Bronchial epithelial cell (primary cell): ENCODE measurements around the gene CLDN15. TPM values are rescaled to one million over a fixed set of nuclear protein-coding genes. Genes with fewer than 3 reads are reported as not detected.

Experiments used
- DNase-seq: peaks from one replicate; pipeline ENCODE4 v3.0.0-alpha.2; 2010; ENCODE audit warnings: low read depth
- FAIRE-seq: peaks from 2 replicates; lab custom pipeline; 2011; peaks lifted over from hg19 to GRCh38; lab: Jason Lieb, UNC
- H3K27me3 ChIP-seq: 2 replicates; pipeline ENCODE4 v1.5.1; 2011; ENCODE audit warnings: low read length; ENCODE audit not compliant: control insufficient read depth, insufficient read depth
- H3K36me3 ChIP-seq: 2 replicates; pipeline ENCODE4 v1.5.1; 2011; ENCODE audit warnings: low read length; ENCODE audit not compliant: control insufficient read depth, insufficient read depth
- H3K4me3 ChIP-seq: 2 replicates; pipeline ENCODE4 v1.5.1; 2011; ENCODE audit warnings: mild to moderate bottlenecking, low read depth, low read length, control low read depth
- total RNA-seq: library from RNA; depleted of rRNA; stranded (reverse); fragments of >200 nt; gene quantifications from 2 replicates; pipeline ENCODE4 v1.2.1, GENCODE V29; 2014
- TF ChIP-seq, protein P1 (sequence below): IDR thresholded peaks from 2 replicates; pipeline ENCODE4 v1.5.1; 2011; ENCODE audit warnings: mild to moderate bottlenecking, moderate library complexity, low read length, control low read depth, inconsistent platforms; ENCODE audit not compliant: insufficient read depth, severe bottlenecking

Gene CLDN15
- total RNA-seq, 1 donor from 2014 or later = 2.1 TPM

DNA sequence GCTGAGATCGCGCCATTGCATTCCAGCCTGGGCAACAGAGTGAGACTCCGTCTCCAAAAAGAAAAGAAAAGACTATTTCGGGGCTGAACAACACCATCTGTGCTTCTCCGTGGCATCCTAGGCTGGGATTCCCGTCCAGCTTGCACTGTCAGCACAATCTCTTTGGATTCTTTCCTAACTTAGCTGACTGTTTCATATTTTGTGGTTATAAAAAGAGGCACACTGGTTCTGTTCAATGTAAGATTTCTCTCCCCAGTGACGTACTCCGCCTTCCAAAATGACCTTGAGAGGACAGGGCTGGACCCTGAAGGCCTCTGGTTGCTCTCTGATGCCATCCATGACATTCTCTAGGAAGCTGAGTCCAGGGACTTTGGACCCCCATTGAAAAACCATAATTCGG lies 10.9 kb downstream of the CLDN15 start:
- H3K4me3 ChIP-seq = no peak overlapping the region
- DNase-seq (no peak), FAIRE-seq (no peak)
- H3K27me3 ChIP-seq = no peaks in the 10 kb centered on the region
- peaks cover 14% of the 10 kb centered on the region for H3K36me3 ChIP-seq
- TF ChIP-seq, protein P1, sequence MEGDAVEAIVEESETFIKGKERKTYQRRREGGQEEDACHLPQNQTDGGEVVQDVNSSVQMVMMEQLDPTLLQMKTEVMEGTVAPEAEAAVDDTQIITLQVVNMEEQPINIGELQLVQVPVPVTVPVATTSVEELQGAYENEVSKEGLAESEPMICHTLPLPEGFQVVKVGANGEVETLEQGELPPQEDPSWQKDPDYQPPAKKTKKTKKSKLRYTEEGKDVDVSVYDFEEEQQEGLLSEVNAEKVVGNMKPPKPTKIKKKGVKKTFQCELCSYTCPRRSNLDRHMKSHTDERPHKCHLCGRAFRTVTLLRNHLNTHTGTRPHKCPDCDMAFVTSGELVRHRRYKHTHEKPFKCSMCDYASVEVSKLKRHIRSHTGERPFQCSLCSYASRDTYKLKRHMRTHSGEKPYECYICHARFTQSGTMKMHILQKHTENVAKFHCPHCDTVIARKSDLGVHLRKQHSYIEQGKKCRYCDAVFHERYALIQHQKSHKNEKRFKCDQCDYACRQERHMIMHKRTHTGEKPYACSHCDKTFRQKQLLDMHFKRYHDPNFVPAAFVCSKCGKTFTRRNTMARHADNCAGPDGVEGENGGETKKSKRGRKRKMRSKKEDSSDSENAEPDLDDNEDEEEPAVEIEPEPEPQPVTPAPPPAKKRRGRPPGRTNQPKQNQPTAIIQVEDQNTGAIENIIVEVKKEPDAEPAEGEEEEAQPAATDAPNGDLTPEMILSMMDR = no peak

DNA sequence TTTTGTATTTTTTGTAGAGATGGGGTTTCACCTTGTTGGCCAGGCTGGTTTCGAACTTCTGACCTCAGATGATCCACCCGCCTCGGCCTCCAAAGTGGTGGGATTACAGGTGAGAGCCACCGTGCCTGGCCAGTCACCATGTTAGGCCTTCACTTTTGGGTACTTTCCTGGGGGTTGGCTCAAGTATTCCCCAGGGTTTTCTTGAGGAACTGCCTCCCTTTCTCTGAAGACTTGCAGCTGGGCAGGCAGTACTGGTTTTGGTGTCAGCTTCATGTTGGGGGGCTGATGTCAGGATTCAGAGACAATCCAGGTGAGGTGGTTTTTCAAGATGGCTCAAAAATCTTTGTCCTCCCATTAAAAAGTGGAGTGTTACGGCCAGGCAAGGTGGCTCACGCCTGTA lies 12.0 kb downstream of the CLDN15 start:
- DNase-seq (no peak), FAIRE-seq (no peak)
- no peaks in the 10 kb centered on the region for H3K27me3 ChIP-seq
- TF ChIP-seq, protein P1 = no peak
- H3K4me3 ChIP-seq = no peak overlapping the region
- peaks cover 16% of the 10 kb centered on the region for H3K36me3 ChIP-seq

DNA sequence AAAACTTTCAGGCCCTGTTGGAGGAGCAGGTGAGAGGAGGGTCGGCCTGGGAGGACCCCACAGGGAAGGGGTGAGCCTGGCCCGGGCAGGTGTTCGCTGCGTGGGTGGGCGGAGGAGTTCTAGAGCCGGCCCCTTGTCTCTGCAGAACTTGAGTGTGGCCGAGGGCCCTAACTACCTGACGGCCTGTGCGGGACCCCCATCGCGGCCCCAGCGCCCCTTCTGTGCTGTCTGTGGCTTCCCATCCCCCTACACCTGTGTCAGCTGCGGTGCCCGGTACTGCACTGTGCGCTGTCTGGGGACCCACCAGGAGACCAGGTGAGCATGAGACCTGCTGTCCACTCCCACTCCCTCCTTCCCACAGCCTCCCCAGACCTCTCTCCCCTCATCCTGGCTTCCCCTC lies 14.1 kb downstream of the CLDN15 start:
- DNase-seq (no peak), FAIRE-seq (no peak)
- H3K27me3 ChIP-seq = no peaks in the 10 kb centered on the region
- H3K36me3 ChIP-seq = peaks cover 16% of the 10 kb centered on the region
- TF ChIP-seq, protein P1 = no peak
- H3K4me3 ChIP-seq = no peak overlapping the region

DNA sequence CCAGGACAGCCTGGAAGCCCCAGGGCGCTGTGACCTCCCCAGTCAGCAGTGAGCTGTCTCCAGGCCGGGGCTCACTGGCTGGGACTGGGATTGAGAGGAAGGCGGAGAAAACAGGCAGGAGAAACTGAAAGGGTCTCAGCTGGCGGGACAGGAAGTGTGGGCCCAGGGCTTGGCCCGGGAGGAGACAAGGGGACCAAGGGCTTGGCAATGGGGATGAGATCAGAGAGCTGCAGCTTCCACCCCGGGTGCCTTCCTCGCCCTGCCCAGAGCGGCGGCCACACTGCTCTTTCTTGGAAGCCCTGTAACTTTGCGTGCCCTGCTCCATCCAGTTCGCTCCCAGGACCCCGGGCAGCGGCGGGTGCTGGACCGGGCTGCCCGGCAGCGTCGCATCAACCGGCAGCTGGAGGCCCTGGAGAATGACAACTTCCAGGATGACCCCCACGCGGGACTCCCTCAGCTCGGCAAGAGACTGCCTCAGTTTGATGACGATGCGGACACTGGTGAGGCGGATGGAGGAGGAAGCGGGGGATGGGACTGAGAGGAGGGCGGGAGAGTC lies 15.2 kb downstream of the CLDN15 start:
- TF ChIP-seq, protein P1 = no peak
- H3K36me3 ChIP-seq = peaks cover 16% of the 10 kb centered on the region
- H3K27me3 ChIP-seq = no peaks in the 10 kb centered on the region
- no peak for DNase-seq
- H3K4me3 ChIP-seq = no peak overlapping the region
- no peak for FAIRE-seq

DNA sequence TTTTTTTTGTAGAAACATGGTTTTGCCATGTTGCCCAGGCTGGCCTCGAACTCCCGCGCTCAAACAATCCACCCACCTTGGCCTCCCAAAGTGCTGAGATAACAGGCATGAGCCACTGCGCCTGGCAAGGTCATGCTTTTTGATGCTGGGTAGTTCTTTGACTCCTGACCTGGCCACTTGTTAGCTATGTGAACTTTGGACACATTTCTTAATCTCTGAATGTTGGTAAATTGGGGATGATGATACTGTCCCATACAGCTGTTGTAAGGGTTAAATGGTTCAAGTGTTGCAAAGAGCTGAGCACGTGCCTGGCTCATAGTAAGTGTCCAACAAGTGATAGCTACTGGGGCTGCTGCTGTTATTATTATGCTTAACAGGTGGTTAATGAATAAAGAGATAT lies 17.3 kb downstream of the CLDN15 start:
- TF ChIP-seq, protein P1 = no peak
- H3K36me3 ChIP-seq = peaks cover 16% of the 10 kb centered on the region
- FAIRE-seq = no peak
- H3K4me3 ChIP-seq = no peak overlapping the region
- H3K27me3 ChIP-seq = no peaks in the 10 kb centered on the region
- no peak for DNase-seq
